Activated CD4-positive, alpha-beta memory T cell treated with anti-CD3 and anti-CD28 coated beads for 36 hours (primary cell): ENCODE measurements around the gene CUL1. TPM values are rescaled to one million over a fixed set of nuclear protein-coding genes. Genes with fewer than 3 reads are reported as not detected.

Source experiments
- CTCF ChIA-PET: fragments of 350-600 bp; sonication (Branson Sonifier 250); formaldehyde crosslinking; loops from one replicate; lab custom pipeline; 2021; ENCODE audit warnings: antibody characterized with exemption, inconsistent platforms; lab: Charles Lee
- POLR2A ChIA-PET: fragments of 350-600 bp; sonication (Branson Sonifier 250); formaldehyde crosslinking; loops from one replicate; lab custom pipeline; 2021; ENCODE audit warnings: antibody characterized with exemption; lab: Charles Lee
- DNase-seq: peaks from one replicate; pipeline ENCODE4 v3.0.0-alpha.2; 2020
- H3K27ac Mint-ChIP-seq: one replicate; pipeline ENCODE4 v1.8.0; 2021; ENCODE audit warnings: mixed read lengths
- H3K27me3 Mint-ChIP-seq: one replicate; pipeline ENCODE4 v1.8.0; 2021; ENCODE audit warnings: mixed read lengths
- H3K36me3 Mint-ChIP-seq: one replicate; pipeline ENCODE4 v1.8.0; 2021; ENCODE audit warnings: mixed read lengths
- H3K4me1 Mint-ChIP-seq: one replicate; pipeline ENCODE4 v1.8.0; 2021; ENCODE audit warnings: low read depth, mixed read lengths
- H3K4me3 Mint-ChIP-seq: one replicate; pipeline ENCODE4 v1.8.0; 2021; ENCODE audit warnings: mild to moderate bottlenecking, mixed read lengths
- H3K9me3 Mint-ChIP-seq: one replicate; pipeline ENCODE4 v1.8.0; 2021; ENCODE audit warnings: mixed read lengths
- intact Hi-C: fragments of 100-400 bp; cut with micrococcal nuclease; formaldehyde crosslinking; loops from one replicate; pipeline ENCODE4 v1.15.1; 2023
- total RNA-seq, 2 experiments: library from RNA; stranded (reverse); gene quantifications; one replicate each; pipeline ENCODE4 v1.2.3, GENCODE V29; 2021

Gene CUL1
- total RNA-seq, 2 experiments from 2014 or later: 64.7 to 69.6 TPM

- peaks cover 36% of the 10 kb centered on the region for H3K4me1 Mint-ChIP-seq
- no peaks in the 10 kb centered on the region for H3K27me3 Mint-ChIP-seq
- ChIA-PET CTCF (no interaction called here), POLR2A (interaction anchor here (1.0 kb wide), 1 partner anchor 35 kb away, joined by 3 read pairs; no protein-coding TSS in a partner anchor)
- no peak overlapping the region for H3K4me3 Mint-ChIP-seq
- H3K9me3 Mint-ChIP-seq: no peaks in the 10 kb centered on the region
- peaks cover 9% of the 10 kb centered on the region for H3K36me3 Mint-ChIP-seq
- no peak overlapping the region for H3K27ac Mint-ChIP-seq
- no peak for DNase-seq
- intact Hi-C loops: no loop called here
Observed at GRCh38 chr7:148847815-148848734, 149.4 kb downstream of the CUL1 start.

- Mint-ChIP-seq H3K4me1 (peaks cover 36% of the 10 kb centered on the region), H3K27me3 (no peaks in the 10 kb centered on the region), H3K27ac (no peak overlapping the region), H3K4me3 (no peak overlapping the region), H3K36me3 (peaks cover 9% of the 10 kb centered on the region), H3K9me3 (no peaks in the 10 kb centered on the region)
- no peak for DNase-seq
- ChIA-PET POLR2A (no interaction called here), CTCF (no interaction called here)
- intact Hi-C loops: loop anchor here (10.0 kb wide), 1 partner anchor 265 kb away; no protein-coding TSS in a partner anchor
Observed at GRCh38 chr7:148849393-148850098, 150.8 kb downstream of the CUL1 start.

GRCh38 chr7:148850564-148850963 lies 151.9 kb downstream of the CUL1 start:
- Mint-ChIP-seq H3K36me3 (peaks cover 7% of the 10 kb centered on the region), H3K27ac (no peak overlapping the region), H3K27me3 (no peaks in the 10 kb centered on the region), H3K4me1 (peaks cover 39% of the 10 kb centered on the region), H3K4me3 (no peak overlapping the region), H3K9me3 (no peaks in the 10 kb centered on the region)
- ChIA-PET POLR2A (no interaction called here), CTCF (interaction anchor here (1.0 kb wide), 1 partner anchor 18 kb away, joined by 3 read pairs; no protein-coding TSS in a partner anchor)
- no peak for DNase-seq
- intact Hi-C loops: loop anchor here (10.0 kb wide), 1 partner anchor 266 kb away; no protein-coding TSS in a partner anchor

Other genes starting within 250 kb of the CUL1 start
- not detected for gene C7orf33, start 108.1 kb upstream of the CUL1 start, total RNA-seq
- 100 to 1,000 TPM; 102 to 103 TPM for gene EZH2, start 185.4 kb downstream of the CUL1 start, total RNA-seq